HEK293T (cell line): ENCODE data around the gene NAT16.

Source experiments
- ARNT ChIP-seq: fragments of 450-650 bp; IDR thresholded peaks from 2 replicates; pipeline ENCODE4 v1.6.1; 2017; ENCODE audit warnings: mild to moderate bottlenecking
- BHLHE40 ChIP-seq: fragments of 450-650 bp; IDR thresholded peaks from 2 replicates; pipeline ENCODE4 v1.6.1; 2016; ENCODE audit warnings: mild to moderate bottlenecking, moderate library complexity, borderline replicate concordance
- ELF4 ChIP-seq: fragments of 450-650 bp; IDR thresholded peaks from 2 replicates; pipeline ENCODE4 v1.6.1; 2017; ENCODE audit warnings: antibody characterized with exemption
- FOXK2 ChIP-seq: fragments of 450-650 bp; IDR thresholded peaks from 2 replicates; pipeline ENCODE4 v1.6.1; 2016; ENCODE audit warnings: mild to moderate bottlenecking
- HDGF ChIP-seq: fragments of 450-650 bp; IDR thresholded peaks from 2 replicates; pipeline ENCODE4 v1.6.1; 2017; ENCODE audit warnings: antibody characterized with exemption, borderline replicate concordance
- NFRKB ChIP-seq: fragments of 450-650 bp; IDR thresholded peaks from 2 replicates; pipeline ENCODE4 v1.6.1; 2016; ENCODE audit warnings: mild to moderate bottlenecking, moderate library complexity
- PKNOX1 ChIP-seq: fragments of 450-650 bp; IDR thresholded peaks from 2 replicates; pipeline ENCODE4 v1.6.1; 2016
- SP1 ChIP-seq: fragments of 450-650 bp; IDR thresholded peaks from 2 replicates; pipeline ENCODE4 v1.6.1; 2017
- SUZ12 ChIP-seq: fragments of 450-650 bp; IDR thresholded peaks from 2 replicates; pipeline ENCODE4 v1.6.1; 2016; ENCODE audit warnings: mild to moderate bottlenecking

GRCh38 chr7:101169838-101170551 lies 10.1 kb downstream of the NAT16 start:
- TF ChIP-seq PKNOX1 = no peak
- no peak for TF ChIP-seq BHLHE40
- no peak for TF ChIP-seq NFRKB
- TF ChIP-seq ELF4 = no peak
- TF ChIP-seq HDGF = no peak
- no peak for TF ChIP-seq SP1
- TF ChIP-seq FOXK2 = no peak
- TF ChIP-seq ARNT = no peak
- TF ChIP-seq SUZ12 = no peak
